GM23338 (cell line): ENCODE results near the gene MINDY4. TPM values are rescaled to one million over a fixed set of nuclear protein-coding genes. Genes with fewer than 3 reads are reported as not detected.

Source experiments
- ATAC-seq: fragments of 200-7000 bp; cut with Tn5 transposase; 3 replicates; pipeline ENCODE4 v1.9.1; 2020
- DNase-seq: peaks from one replicate; pipeline ENCODE4 v3.0.0-alpha.2; 2015; ENCODE audit warnings: low spot score
- H2AFZ ChIP-seq: fragments of 200-600 bp; sonication (generic); 2 replicates; pipeline ENCODE4 v1.8.0; 2016; ENCODE audit warnings: antibody characterized with exemption, mild to moderate bottlenecking, moderate library complexity
- H3F3A ChIP-seq: fragments of 200-600 bp; sonication (generic); replicated peaks from 2 replicates; pipeline ENCODE4 v1.8.0; 2017; ENCODE audit warnings: antibody characterized with exemption, mixed run types, low read depth
- H3K27ac ChIP-seq: fragments of 200-600 bp; sonication (generic); 2 replicates; pipeline ENCODE4 v1.6.1; 2016; ENCODE audit warnings: low read depth
- H3K27me3 ChIP-seq: fragments of 200-600 bp; sonication (generic); 2 replicates; pipeline ENCODE4 v1.8.0; 2016; ENCODE audit warnings: mild to moderate bottlenecking, mixed run types, moderate library complexity; ENCODE audit not compliant: insufficient read depth
- H3K36me3 ChIP-seq: fragments of 200-600 bp; sonication (generic); 2 replicates; pipeline ENCODE4 v1.8.0; 2016; ENCODE audit warnings: mild to moderate bottlenecking; ENCODE audit not compliant: insufficient read depth
- H3K4me1 ChIP-seq: fragments of 200-600 bp; sonication (generic); 2 replicates; pipeline ENCODE4 v1.8.0; 2016; ENCODE audit warnings: mild to moderate bottlenecking, moderate library complexity; ENCODE audit not compliant: insufficient read depth
- H3K4me2 ChIP-seq: fragments of 200-600 bp; sonication (generic); 2 replicates; pipeline ENCODE4 v1.7.1; 2017; ENCODE audit warnings: mixed run types
- H3K4me3 ChIP-seq: fragments of 200-600 bp; sonication (generic); 2 replicates; pipeline ENCODE4 v1.6.1; 2016; ENCODE audit warnings: mixed run types
- H3K79me2 ChIP-seq: fragments of 200-600 bp; sonication (generic); replicated peaks from 2 replicates; pipeline ENCODE4 v1.8.0; 2017; ENCODE audit warnings: mild to moderate bottlenecking; ENCODE audit not compliant: insufficient read depth
- H3K9me2 ChIP-seq: fragments of 200-600 bp; sonication (generic); 2 replicates; pipeline ENCODE4 v1.8.0; 2017; ENCODE audit not compliant: insufficient read depth
- H4K20me1 ChIP-seq: fragments of 200-600 bp; sonication (generic); replicated peaks from 2 replicates; pipeline ENCODE4 v1.8.0; 2017; ENCODE audit warnings: mild to moderate bottlenecking; ENCODE audit not compliant: insufficient read depth
- H3K27ac Mint-ChIP-seq: 2 replicates; pipeline ENCODE4 v1.8.0; 2020; ENCODE audit warnings: inconsistent platforms, mild to moderate bottlenecking, moderate library complexity, mixed read lengths
- H3K27me3 Mint-ChIP-seq: 3 replicates; pipeline ENCODE4 v1.8.0; 2022; ENCODE audit warnings: low read depth, mild to moderate bottlenecking, moderate library complexity, mixed read lengths, inconsistent platforms; ENCODE audit not compliant: insufficient read depth, poor library complexity
- H3K36me3 Mint-ChIP-seq: 3 replicates; pipeline ENCODE4 v1.8.0; 2021; ENCODE audit warnings: low read depth, mild to moderate bottlenecking, inconsistent platforms, moderate library complexity, mixed read lengths
- H3K4me1 Mint-ChIP-seq: 3 replicates; pipeline ENCODE4 v1.8.0; 2020; ENCODE audit warnings: mild to moderate bottlenecking, inconsistent platforms, mixed read lengths
- H3K4me3 Mint-ChIP-seq: 3 replicates; pipeline ENCODE4 v1.8.0; 2021; ENCODE audit warnings: moderate library complexity, mild to moderate bottlenecking, inconsistent platforms, mixed read lengths
- H3K9me3 Mint-ChIP-seq: 3 replicates; pipeline ENCODE4 v1.8.0; 2020; ENCODE audit warnings: moderate library complexity, mild to moderate bottlenecking, inconsistent platforms, mixed read lengths
- CREB1 ChIP-seq: fragments of 250-450 bp; sonication (Bioruptor Pico); IDR thresholded peaks from 2 replicates; pipeline ENCODE4 v1.5.0; 2020; ENCODE audit warnings: low read depth, mild to moderate bottlenecking, moderate library complexity
- EZH2 ChIP-seq: fragments of 200-600 bp; sonication (generic); IDR thresholded peaks from one replicate; pipeline ENCODE4 v1.8.0; 2017; ENCODE audit warnings: antibody characterized with exemption, mild to moderate bottlenecking, low read depth; ENCODE audit not compliant: unreplicated experiment
- EZH2phosphoT487 ChIP-seq: fragments of 200-600 bp; sonication (generic); IDR thresholded peaks from one replicate; pipeline ENCODE4 v1.8.1; 2018; ENCODE audit warnings: antibody characterized with exemption; ENCODE audit not compliant: unreplicated experiment
- JUNB ChIP-seq: IDR thresholded peaks from one replicate; pipeline ENCODE4 v1.6.1; 2016; ENCODE audit warnings: antibody characterized with exemption; ENCODE audit not compliant: unreplicated experiment
- NANOG ChIP-seq: IDR thresholded peaks from 2 replicates; pipeline ENCODE4 v1.6.1; 2016; ENCODE audit warnings: antibody characterized with exemption, borderline replicate concordance
- POLR2AphosphoS5 ChIP-seq: IDR thresholded peaks from 2 replicates; pipeline ENCODE4 v1.6.1; 2016; ENCODE audit warnings: antibody characterized with exemption, low read depth
- STAT1 ChIP-seq: IDR thresholded peaks from one replicate; pipeline ENCODE4 v1.6.1; 2016; ENCODE audit warnings: antibody characterized with exemption; ENCODE audit not compliant: unreplicated experiment
- ZNF114 ChIP-seq: fragments of 250-450 bp; sonication (Bioruptor Pico); IDR thresholded peaks from 2 replicates; pipeline ENCODE4 v1.5.0; 2020; ENCODE audit warnings: mild to moderate bottlenecking, moderate library complexity
- ZNF331 ChIP-seq: fragments of 250-450 bp; sonication (Bioruptor Pico); IDR thresholded peaks from 2 replicates; pipeline ENCODE4 v1.5.0; 2020; ENCODE audit warnings: low read depth, mild to moderate bottlenecking, moderate library complexity
- polyA plus RNA-seq: library from polyadenylated mRNA; unstranded; fragments of >200 nt; fragmentation: Nextera tagmentation; extraction: Ambion mirVana; gene quantifications from 2 replicates; pipeline ENCODE4 v1.2.1, GENCODE V29; 2016
- total RNA-seq: library from RNA; depleted of rRNA; stranded (reverse); fragments of >200 nt; shearing (Covaris generic); gene quantifications from 2 replicates; pipeline ENCODE4 v1.2.3, GENCODE V29; 2014
- TF ChIP-seq, protein P1 (sequence below), 2 experiments: fragments of 200-600 bp in 1 of 2; sonication (generic) in 1 of 2; conservative IDR thresholded peaks; 2 replicates each; pipeline versions ENCODE4 v1.5.1 to v1.6.1; 2016 to 2017; ENCODE audit warnings: antibody characterized with exemption in 2 of 2, low read depth in 2 of 2, mild to moderate bottlenecking in 2 of 2, moderate library complexity in 1 of 2
- TF ChIP-seq, protein P2 (sequence below): IDR thresholded peaks from 2 replicates; pipeline ENCODE4 v1.6.1; 2016; ENCODE audit warnings: antibody characterized with exemption
- TF ChIP-seq, protein P3 (sequence below): IDR thresholded peaks from one replicate; pipeline ENCODE4 v1.6.1; 2018; ENCODE audit warnings: antibody characterized with exemption; ENCODE audit not compliant: unreplicated experiment
- TF ChIP-seq, protein P4 (sequence below): fragments of 250-450 bp; sonication (Bioruptor Pico); IDR thresholded peaks from 2 replicates; pipeline ENCODE4 v1.5.0; 2020; ENCODE audit warnings: mild to moderate bottlenecking, moderate library complexity

MINDY4 gene
- total and polyA plus RNA-seq, 2 experiments from 2014 or later: 1.7 to 4.4 TPM

DNA sequence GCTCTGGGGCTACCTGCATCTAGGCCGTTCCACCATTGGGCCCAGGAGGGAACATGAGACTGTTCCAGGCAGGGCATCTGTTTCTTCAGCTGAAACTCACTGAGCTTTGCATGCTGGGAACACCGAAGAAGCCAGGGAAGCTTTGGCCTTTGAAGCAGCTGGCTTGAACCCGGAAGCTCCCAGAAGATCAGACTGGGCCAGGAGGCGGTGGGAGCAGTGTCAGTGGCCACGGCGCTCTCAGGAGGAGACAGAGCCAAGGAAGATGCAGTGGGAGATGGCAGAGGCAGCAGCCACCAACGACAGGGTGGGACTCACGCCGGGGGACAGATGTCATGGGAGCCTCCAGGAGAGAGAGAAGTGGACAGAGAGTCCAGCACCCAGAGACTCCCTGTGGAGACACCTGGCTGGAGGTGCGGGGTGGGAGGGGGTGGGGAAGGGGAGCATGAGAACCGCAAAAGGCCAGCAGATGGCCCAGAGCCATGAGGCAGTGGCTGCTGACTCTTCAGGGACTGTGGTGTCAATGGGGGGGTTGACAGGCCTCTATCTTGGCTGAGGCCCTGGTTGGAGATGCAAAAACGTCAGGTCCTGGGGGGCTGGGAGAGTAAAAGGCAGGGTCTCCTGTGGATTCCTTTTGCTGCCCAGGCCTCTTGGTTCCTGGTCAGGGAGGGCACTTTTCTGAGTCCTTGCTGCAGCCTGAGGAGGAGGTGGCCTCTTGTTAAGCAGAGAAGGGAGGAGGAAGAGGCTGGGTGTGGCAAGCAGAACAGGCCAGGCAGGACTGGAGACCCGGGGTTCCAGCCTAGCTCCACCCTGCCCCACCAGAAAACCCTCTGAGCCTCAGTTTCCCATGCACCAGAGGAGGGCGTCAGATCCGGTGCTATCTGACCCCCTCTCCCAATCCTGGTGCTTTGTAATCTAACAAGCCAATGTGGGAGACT is 134.1 kb downstream of the MINDY4 start:
- Mint-ChIP-seq H3K27ac (no peak overlapping the region), H3K4me3 (no peak overlapping the region), H3K36me3 (no peaks in the 10 kb centered on the region), H3K9me3 (no peaks in the 10 kb centered on the region), H3K27me3 (peaks cover 5% of the 10 kb centered on the region), H3K4me1 (peaks cover 2% of the 10 kb centered on the region; the same call in 2 of the 3 replicates)
- DNase-seq (no peak), ATAC-seq (no peak)
- H3F3A ChIP-seq: no peaks in the 10 kb centered on the region
- H3K36me3 ChIP-seq: no peaks in the 10 kb centered on the region
- H3K4me3 ChIP-seq: no peak overlapping the region
- no peak for TF ChIP-seq ZNF331 (CRISPR knock-in tag)
- TF ChIP-seq, protein P1, sequence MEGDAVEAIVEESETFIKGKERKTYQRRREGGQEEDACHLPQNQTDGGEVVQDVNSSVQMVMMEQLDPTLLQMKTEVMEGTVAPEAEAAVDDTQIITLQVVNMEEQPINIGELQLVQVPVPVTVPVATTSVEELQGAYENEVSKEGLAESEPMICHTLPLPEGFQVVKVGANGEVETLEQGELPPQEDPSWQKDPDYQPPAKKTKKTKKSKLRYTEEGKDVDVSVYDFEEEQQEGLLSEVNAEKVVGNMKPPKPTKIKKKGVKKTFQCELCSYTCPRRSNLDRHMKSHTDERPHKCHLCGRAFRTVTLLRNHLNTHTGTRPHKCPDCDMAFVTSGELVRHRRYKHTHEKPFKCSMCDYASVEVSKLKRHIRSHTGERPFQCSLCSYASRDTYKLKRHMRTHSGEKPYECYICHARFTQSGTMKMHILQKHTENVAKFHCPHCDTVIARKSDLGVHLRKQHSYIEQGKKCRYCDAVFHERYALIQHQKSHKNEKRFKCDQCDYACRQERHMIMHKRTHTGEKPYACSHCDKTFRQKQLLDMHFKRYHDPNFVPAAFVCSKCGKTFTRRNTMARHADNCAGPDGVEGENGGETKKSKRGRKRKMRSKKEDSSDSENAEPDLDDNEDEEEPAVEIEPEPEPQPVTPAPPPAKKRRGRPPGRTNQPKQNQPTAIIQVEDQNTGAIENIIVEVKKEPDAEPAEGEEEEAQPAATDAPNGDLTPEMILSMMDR (conservative IDR thresholded peaks at IDR 0.05; ENCODE audit: low read depth in 2 of 2): no peak
- no peak for TF ChIP-seq ZNF114 (CRISPR knock-in tag)
- TF ChIP-seq STAT1: no peak
- TF ChIP-seq EZH2phosphoT487: no peak
- TF ChIP-seq CREB1 (CRISPR knock-in tag): no peak
- no peak for TF ChIP-seq NANOG
- TF ChIP-seq, protein P2, sequence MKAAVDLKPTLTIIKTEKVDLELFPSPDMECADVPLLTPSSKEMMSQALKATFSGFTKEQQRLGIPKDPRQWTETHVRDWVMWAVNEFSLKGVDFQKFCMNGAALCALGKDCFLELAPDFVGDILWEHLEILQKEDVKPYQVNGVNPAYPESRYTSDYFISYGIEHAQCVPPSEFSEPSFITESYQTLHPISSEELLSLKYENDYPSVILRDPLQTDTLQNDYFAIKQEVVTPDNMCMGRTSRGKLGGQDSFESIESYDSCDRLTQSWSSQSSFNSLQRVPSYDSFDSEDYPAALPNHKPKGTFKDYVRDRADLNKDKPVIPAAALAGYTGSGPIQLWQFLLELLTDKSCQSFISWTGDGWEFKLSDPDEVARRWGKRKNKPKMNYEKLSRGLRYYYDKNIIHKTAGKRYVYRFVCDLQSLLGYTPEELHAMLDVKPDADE: no peak
- no peak for TF ChIP-seq JUNB
- TF ChIP-seq POLR2AphosphoS5: no peak
- no peak for TF ChIP-seq EZH2
- TF ChIP-seq, protein P3, sequence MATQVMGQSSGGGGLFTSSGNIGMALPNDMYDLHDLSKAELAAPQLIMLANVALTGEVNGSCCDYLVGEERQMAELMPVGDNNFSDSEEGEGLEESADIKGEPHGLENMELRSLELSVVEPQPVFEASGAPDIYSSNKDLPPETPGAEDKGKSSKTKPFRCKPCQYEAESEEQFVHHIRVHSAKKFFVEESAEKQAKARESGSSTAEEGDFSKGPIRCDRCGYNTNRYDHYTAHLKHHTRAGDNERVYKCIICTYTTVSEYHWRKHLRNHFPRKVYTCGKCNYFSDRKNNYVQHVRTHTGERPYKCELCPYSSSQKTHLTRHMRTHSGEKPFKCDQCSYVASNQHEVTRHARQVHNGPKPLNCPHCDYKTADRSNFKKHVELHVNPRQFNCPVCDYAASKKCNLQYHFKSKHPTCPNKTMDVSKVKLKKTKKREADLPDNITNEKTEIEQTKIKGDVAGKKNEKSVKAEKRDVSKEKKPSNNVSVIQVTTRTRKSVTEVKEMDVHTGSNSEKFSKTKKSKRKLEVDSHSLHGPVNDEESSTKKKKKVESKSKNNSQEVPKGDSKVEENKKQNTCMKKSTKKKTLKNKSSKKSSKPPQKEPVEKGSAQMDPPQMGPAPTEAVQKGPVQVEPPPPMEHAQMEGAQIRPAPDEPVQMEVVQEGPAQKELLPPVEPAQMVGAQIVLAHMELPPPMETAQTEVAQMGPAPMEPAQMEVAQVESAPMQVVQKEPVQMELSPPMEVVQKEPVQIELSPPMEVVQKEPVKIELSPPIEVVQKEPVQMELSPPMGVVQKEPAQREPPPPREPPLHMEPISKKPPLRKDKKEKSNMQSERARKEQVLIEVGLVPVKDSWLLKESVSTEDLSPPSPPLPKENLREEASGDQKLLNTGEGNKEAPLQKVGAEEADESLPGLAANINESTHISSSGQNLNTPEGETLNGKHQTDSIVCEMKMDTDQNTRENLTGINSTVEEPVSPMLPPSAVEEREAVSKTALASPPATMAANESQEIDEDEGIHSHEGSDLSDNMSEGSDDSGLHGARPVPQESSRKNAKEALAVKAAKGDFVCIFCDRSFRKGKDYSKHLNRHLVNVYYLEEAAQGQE: no peak
- TF ChIP-seq, protein P4, sequence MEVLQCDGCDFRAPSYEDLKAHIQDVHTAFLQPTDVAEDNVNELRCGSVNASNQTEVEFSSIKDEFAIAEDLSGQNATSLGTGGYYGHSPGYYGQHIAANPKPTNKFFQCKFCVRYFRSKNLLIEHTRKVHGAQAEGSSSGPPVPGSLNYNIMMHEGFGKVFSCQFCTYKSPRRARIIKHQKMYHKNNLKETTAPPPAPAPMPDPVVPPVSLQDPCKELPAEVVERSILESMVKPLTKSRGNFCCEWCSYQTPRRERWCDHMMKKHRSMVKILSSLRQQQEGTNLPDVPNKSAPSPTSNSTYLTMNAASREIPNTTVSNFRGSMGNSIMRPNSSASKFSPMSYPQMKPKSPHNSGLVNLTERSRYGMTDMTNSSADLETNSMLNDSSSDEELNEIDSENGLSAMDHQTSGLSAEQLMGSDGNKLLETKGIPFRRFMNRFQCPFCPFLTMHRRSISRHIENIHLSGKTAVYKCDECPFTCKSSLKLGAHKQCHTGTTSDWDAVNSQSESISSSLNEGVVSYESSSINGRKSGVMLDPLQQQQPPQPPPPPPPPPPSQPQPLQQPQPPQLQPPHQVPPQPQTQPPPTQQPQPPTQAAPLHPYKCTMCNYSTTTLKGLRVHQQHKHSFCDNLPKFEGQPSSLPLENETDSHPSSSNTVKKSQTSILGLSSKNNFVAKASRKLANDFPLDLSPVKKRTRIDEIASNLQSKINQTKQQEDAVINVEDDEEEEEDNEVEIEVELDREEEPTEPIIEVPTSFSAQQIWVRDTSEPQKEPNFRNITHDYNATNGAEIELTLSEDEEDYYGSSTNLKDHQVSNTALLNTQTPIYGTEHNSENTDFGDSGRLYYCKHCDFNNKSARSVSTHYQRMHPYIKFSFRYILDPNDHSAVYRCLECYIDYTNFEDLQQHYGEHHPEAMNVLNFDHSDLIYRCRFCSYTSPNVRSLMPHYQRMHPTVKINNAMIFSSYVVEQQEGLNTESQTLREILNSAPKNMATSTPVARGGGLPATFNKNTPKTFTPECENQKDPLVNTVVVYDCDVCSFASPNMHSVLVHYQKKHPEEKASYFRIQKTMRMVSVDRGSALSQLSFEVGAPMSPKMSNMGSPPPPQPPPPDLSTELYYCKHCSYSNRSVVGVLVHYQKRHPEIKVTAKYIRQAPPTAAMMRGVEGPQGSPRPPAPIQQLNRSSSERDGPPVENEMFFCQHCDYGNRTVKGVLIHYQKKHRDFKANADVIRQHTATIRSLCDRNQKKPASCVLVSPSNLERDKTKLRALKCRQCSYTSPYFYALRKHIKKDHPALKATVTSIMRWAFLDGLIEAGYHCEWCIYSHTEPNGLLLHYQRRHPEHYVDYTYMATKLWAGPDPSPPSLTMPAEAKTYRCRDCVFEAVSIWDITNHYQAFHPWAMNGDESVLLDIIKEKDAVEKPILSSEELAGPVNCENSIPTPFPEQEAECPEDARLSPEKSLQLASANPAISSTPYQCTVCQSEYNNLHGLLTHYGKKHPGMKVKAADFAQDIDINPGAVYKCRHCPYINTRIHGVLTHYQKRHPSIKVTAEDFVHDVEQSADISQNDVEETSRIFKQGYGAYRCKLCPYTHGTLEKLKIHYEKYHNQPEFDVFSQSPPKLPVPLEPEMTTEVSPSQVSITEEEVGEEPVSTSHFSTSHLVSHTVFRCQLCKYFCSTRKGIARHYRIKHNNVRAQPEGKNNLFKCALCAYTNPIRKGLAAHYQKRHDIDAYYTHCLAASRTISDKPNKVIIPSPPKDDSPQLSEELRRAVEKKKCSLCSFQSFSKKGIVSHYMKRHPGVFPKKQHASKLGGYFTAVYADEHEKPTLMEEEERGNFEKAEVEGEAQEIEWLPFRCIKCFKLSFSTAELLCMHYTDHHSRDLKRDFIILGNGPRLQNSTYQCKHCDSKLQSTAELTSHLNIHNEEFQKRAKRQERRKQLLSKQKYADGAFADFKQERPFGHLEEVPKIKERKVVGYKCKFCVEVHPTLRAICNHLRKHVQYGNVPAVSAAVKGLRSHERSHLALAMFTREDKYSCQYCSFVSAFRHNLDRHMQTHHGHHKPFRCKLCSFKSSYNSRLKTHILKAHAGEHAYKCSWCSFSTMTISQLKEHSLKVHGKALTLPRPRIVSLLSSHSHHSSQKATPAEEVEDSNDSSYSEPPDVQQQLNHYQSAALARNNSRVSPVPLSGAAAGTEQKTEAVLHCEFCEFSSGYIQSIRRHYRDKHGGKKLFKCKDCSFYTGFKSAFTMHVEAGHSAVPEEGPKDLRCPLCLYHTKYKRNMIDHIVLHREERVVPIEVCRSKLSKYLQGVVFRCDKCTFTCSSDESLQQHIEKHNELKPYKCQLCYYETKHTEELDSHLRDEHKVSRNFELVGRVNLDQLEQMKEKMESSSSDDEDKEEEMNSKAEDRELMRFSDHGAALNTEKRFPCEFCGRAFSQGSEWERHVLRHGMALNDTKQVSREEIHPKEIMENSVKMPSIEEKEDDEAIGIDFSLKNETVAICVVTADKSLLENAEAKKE (CRISPR knock-in tag): no peak
- no peaks in the 10 kb centered on the region for H3K79me2 ChIP-seq
- no peaks in the 10 kb centered on the region for H3K4me1 ChIP-seq
- no peak overlapping the region for H3K4me2 ChIP-seq
- H3K9me2 ChIP-seq: no peaks in the 10 kb centered on the region
- no peaks in the 10 kb centered on the region for H3K27me3 ChIP-seq
- H4K20me1 ChIP-seq: no peaks in the 10 kb centered on the region
- H3K27ac ChIP-seq: no peak overlapping the region
- H2AFZ ChIP-seq: no peak overlapping the region
